Fibroblast of the conjunctiva (primary cell): ENCODE data around the gene NBPF1.
"Not testable (repeated sequence)": the region's sequence is repeated elsewhere in the genome, so short reads cannot be mapped to it uniquely, and the experiment has no call there.

ENCODE experiments used
- DNase-seq: peaks from one replicate; pipeline ENCODE4 v3.0.0-alpha.2; 2010; ENCODE audit warnings: low read depth

Gene NBPF1

DNA sequence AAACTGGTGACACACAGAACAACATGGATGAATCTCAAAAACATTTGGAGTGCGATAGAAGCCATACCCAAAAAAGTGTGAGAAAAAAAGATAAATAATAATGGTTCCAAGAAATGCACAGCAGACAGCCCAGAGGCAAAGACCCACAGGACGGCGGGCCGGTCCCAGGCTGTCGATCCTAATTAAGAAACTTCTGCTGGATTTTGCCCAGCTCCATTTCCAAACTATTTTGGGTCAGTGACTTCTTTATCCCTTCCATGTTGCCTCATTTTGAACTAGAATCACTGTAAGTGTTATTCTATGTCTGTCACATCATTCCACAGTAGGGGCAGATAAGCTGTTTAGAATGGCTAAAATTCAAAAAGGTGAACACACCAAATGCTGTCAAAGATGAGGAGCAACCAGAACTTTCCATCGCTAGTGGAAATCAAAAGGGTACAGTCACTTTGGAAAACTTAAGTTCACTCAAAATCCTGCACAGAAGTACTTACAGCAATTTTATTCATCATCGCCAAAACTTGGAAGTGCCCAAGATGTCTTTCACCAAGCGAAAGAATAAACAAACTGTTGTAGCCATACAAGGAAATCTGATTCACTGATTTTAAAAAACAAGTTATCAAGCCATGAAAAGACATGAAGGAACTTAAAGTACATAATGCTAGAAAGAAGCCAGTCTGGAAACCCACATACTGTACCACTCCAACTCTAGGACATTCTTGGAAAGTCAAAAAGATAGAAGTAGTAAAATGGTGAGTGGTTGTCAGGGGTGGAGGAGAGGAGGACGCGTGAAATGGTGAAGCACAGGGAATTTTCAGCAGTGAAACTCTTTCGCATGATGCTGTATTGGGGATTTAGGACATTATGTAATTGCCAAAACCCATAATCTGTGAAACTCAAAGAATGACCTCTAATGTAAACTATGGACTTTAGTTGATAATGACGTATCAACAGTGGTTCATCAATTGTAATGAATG is 7.5 kb downstream of the NBPF1 start:
- DNase-seq, result no peak

DNA sequence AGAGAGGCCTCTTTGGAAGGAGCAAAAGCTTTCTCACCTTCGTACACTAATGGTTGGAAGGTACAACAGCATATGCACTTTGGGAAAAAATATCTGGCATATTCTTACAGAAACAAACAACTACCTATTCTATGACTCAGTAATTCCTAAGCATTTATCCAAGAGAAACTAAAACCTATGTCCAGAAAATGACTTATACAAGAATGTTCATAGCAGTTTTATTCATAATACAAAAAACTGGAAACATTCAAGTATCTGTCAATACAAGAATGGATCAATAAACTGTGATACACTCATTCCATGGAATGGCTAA is 8.2 kb downstream of the NBPF1 start:
- DNase-seq, result no peak

DNA sequence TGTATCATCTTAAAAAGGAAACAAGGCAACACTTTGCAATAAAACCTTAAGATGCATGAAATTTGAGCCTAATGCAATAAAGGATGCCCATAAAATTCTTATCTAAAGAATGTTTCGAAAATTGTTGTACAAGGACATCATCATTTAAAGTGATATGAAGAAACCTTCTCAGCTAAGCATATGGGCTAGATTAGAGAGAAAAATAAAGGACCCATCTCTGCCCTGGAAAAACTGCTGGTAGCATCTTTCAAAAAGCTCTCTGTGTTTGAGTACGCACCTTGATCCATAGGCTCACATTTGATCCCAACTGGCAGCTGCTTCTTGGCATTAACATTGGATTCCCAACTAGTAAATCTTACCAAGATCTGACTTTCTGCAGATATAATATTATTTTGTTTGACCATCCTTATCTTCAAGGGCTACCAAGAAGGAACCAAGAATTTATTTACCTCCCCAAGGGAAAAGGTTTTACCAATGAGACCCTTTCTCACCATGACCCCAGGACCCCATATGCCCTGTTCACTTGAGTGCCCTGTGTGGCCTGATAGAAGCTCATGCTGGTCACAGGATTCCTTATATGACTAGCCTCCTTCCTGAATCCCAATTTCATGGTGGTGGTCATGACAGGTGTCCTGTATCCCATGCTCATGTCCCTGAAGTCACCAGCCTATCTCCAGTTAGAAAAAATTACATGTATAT is 8.7 kb downstream of the NBPF1 start:
- not testable (repeated sequence) for DNase-seq

DNA sequence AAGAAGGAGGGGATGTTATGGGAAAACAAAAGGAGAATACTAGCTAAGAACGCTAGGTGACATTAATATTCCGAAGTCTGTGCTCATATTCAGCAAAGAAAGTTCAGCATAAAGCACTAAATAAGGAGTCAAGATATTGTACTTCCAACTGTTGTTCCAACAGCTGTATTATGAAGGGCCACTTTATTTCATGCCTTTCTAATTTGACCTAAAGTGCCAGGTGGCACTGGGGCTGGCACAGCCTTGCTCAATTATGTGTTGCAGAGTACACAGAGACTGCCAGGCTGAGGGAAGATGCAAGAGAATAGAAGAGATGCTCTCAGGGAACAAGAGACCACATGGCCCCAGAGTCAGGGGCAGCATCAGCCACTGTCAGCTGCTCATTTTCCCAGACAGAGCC is 9.7 kb downstream of the NBPF1 start:
- DNase-seq, result not testable (repeated sequence)

DNA sequence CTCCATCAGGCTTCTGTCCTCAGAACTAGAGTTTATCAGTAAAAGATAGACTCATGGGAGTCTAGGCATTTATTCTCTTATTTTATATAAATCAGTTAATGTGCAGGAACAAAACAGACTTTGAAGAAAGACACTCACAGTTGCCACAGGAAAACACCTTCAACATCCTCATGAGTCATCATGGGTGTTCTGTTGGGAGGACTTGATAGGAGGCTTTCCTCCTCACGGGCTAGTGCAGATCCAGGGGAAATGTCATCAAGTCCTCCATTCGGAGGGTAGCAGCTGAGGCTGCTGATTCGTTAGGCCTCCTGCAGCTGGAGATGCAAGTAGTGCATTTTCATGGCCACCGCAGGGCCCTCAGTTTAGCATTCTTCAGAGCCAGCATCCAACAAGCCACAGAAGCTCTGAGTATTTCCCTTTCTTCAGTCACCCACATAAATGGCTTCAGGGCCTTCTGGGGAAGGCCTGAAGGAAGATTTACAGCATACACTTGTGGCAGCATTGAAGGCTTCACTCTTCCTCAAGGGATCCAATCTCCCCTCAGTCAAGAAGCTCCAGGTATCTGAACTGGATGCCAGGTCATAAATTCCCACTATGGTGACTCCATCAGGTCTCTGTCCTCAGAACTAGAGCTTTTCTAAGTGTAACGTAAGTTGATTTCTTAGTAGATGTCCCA is 10.9 kb downstream of the NBPF1 start:
- DNase-seq, result not testable (repeated sequence)

DNA sequence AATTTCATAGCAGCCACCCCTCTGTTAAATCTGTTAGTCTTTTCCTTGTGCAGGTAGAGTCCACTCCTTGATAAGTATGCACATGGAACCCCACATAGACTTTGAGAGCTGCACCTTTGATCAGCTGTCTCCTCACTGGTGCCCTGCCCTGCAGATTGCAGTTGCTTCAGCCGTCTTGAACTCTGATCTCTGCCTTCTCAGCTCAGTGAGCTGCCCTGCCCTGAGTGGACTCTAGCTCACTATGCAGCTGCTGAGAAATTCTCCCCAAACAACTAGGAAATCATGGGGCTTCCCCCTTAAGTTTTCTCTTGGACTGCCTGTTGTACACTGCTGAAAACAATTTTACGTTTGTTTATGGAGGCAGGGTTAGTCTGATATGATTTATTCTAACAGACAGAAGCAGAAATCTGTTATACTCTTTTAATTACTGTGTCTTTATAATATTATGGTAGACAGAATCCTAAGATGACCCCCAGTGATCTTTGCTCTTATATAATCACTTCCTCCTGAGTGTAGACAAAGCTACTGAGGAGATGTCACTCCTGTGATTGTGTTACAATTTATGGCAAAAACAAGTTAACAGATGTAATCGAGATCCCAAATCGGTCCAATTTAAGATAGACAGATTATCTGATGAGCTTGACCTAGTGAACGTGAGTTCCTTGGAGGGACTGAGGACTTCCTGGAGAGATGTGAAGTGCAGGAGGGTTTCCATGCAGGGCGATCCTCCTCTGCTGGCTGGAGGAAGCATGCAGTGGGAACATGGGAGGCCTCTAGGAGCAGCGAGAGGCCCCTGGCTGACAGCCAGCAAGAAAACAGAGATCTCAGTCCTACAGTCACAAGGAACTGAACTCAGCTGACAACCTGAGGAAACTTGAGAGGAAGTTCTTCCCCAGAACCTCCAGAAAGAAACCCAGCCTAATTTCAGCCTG is 12.2 kb downstream of the NBPF1 start:
- not testable (repeated sequence) for DNase-seq

DNA sequence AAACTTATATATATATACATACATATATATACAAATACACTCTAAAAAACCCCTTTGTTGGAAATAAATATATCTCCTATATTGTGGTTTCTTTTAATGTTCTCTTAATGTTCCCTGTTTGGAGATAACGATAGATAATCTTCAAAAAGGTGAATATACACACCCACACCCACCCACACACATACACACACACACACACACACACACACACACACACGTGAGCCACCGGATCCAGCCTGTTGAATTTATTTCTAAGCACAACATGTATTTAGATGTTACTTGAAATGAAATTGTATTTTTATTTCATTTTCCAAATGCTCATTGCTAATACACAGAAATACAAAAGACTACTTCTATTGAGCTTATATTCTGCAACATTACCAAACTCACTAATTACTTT is 14.0 kb downstream of the NBPF1 start:
- not testable (repeated sequence) for DNase-seq

DNA sequence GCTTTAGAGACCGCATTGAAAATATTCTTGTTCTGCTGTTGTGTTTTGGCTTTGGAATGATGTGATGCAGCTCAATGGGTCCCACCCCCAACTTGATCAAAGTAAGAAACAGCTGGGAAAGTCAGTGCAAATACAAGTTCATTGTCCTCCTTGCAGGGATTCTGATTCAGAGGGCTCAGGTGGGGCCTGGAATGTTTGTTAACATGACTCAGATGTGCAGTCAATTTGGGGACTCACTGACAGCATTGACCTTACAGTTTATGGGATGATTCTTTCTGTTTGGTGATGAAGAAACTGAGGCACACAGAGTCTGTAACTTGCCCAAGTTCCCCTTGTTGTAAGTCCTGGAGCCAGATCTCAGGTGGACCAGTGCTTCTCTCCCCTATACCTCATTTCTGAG is 18.1 kb downstream of the NBPF1 start:
- not testable (repeated sequence) for DNase-seq

DNA sequence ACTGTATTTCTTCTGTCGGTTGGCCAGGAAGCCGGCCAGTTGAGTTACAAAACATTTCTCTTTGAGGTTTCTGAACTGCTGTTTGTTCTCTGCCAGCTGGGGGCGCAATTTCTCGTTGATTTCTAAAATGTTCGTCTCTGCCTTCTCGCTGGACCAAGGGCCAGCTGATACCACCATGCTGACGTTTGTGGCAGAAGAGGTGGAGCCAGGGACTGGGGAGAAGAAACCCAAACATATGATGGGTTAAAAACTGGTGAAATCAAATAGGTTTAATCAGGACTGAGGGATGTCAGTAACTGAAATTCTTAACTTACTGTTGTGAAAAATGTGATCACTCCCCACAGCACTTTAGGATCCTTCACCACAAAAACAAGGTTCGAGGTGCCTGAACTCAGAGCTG is 21.5 kb downstream of the NBPF1 start:
- DNase-seq, result not testable (repeated sequence)

DNA sequence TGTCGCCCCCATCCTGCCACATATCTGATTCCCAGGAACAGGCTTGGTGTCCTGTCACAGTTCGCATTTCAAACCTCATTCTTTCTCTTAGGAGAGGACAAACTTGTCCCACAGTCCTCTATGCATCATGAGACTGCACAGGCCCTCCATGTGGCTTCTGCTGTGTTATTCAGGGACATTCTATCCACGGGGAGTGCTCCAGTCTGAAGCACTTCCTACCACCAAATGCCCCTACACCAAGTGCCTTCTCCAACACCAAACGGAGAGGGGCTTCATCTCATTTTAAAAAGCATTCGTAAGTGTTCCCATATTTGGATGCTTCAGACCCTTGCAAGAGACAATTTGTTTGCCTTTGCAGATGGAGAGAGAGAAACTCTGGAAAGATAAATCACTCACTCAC is 25.3 kb downstream of the NBPF1 start:
- DNase-seq, result not testable (repeated sequence)

DNA sequence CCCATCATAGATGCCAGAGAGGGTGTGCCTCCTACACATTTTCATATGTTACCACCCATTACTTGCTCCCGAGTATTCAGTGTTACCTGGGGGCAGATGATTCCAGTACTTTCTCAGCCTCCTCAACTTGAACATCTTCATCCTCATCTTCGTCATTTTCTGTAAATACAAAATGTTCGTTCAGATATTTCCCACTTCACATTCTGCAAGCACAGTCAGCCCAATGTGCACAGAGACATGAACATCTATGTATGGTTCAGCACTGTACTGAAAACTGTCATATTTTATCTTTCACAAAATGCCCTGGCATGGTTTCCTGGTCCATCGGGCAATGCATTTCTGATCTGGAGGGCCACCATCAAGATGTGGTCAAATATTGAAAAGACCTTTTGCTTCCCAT is 25.7 kb downstream of the NBPF1 start:
- DNase-seq, result not testable (repeated sequence)

DNA sequence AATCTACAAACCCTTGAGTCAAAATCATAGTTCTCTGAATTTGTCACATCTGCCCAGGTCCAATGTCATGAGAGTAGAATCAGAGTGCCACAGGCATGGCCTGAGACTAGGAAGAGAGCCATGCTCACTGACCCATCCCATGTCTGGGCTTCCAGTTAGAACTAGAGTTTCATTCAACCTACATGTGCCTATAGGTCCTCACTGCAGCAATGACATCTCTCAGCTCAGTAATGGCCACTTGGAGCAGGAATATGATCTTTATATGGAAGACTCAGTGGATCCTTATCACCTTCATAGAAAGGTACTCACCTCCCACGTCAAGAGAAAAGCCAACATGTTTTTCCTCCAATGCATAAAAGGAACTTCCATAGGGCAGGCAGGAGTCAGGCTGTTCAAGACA is 48.0 kb downstream of the NBPF1 start:
- DNase-seq, result not testable (repeated sequence)

DNA sequence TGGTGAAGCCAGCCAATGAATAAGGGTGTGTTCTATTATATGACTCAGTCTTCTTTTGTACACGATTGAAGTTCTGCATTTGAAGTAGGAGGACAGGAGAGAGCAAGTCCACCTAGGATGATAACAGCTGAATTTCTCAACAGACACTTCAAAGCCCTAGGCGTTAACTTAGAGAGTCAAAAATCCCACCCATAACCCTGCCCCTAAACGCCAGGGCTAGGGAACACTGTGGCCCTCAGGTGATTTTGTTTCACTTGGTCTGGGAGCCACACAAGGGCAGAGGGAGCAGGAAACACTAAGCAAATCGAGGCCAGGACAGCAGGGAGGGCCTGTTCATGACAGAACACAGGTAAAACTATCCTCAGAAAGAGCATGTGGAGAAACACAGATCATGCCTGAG is 52.3 kb downstream of the NBPF1 start:
- not testable (repeated sequence) for DNase-seq

DNA sequence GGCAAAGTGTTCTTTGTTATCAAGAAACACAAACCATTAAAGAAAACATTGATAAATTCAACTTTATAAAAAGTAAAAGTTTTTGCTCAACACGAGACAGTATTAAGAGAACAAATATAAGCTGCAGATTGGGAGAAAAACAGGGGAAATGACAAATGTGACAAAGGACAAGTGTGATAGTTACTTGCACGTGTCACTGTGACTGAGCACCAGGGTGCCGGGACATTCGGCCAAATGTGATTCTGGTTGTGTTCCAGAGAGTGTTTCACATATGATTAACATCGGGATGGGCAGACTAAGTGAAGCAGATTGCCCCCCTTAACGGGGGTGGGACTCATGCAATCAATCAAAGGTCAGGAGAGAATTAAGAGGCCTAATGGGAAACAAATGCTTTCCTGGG is 52.9 kb downstream of the NBPF1 start:
- DNase-seq, result not testable (repeated sequence)

DNA sequence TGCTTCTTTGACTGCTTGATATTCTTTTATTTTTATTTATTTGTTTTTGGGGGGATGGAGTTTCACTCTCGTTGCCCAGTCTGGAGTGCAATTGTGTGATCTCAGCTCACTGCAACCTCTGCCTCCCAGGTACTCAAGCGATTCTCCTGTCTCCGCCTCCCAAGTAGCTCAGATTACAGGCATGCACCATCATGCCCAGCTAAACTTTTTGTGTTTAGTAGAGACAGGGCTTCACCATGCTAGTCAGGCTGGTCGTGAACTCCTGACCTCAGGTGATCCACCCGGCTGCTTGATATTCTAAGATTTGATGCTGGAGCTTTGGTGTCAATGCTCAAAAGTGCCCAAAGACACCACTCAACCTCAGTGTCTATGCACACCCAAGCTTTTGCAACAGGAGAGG is 53.7 kb downstream of the NBPF1 start:
- DNase-seq, result not testable (repeated sequence)

DNA sequence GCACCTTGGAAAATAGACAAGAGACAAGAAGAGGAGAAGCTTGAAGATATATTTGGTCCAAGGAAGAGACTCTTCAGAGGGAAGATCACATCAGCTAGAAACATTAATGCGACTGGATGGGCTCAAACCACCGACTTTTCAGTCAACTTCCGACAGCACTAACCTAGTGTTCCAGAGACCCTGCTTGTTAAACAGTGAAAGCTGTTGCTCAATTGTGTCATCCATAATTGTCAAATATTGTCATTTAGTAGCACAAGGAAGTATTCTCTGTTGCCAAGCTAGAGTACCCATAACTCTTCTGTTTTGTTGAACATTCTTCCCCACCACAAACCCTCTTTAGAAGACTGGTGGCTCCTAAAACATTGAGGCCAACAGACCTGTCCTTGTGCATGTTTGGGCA is 56.3 kb downstream of the NBPF1 start:
- DNase-seq, result not testable (repeated sequence)

DNA sequence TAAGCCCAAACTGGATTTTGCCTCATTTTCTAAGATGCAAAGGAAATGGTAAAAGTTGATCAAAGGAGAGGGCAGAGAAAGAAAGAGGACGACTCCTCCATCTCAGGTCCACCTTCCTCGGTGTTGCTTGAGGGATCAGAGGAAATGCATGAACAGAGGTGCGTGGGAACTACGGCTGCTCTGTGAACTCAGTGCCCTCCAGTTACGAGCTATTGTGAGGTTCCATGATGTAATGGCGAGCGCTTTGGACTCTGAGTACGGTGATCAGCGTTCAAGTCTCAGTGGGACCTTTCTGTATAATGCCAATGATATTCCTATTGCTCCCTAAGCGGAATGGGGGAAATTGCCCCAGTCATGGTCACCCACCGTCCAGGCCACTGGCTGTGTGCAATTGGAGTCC is 60.1 kb downstream of the NBPF1 start:
- not testable (repeated sequence) for DNase-seq

DNA sequence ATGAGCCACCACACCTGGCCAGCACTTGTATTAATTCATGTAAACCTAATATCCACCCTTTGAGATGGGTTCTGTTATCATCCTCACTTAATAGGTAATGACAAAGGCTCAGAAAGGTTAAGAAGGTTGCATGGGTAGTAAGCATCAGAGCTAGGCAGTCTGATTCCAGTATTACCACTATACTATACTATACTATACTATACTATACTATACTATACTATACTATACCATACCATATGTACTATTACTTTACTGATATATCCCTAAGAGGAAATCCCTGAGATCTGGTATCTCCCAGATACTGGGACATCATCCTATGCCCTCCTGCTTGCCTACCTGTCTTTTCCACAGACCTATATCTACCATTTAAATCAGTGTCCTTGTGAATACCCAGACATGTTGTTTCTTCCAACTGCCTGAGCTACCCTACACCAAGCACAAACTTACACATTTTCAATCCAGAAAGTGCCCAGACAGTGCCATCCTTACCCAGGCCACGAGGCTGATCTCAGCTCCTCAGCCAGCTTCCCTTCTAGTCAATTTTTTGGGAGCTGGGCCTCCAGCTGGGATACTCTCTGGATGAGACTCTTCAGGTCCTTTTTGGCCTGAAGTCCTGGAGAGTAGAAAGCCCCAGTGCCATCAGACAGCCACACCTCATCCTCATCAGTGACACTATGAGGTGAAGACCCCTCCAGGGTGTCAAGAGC is 63.0 kb downstream of the NBPF1 start:
- not testable (repeated sequence) for DNase-seq

DNA sequence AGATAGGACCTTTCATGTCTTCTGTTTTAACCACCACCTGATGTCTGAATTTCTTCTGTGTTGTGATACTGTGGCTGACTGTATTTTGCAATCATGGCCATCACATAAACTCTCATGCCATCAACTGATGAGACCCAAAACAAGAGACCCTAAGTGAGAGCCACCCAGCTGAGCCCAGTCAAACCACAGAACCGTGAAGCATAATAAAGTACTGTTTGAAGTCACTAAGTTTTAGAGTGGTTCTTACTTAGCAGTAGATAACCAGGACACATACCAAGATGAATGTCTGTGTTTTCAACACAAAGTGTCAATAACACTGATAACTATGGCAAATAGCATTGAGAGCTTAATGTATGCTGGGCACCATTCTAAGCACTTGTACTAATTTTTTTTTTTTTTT is 63.8 kb downstream of the NBPF1 start:
- not testable (repeated sequence) for DNase-seq

DNA sequence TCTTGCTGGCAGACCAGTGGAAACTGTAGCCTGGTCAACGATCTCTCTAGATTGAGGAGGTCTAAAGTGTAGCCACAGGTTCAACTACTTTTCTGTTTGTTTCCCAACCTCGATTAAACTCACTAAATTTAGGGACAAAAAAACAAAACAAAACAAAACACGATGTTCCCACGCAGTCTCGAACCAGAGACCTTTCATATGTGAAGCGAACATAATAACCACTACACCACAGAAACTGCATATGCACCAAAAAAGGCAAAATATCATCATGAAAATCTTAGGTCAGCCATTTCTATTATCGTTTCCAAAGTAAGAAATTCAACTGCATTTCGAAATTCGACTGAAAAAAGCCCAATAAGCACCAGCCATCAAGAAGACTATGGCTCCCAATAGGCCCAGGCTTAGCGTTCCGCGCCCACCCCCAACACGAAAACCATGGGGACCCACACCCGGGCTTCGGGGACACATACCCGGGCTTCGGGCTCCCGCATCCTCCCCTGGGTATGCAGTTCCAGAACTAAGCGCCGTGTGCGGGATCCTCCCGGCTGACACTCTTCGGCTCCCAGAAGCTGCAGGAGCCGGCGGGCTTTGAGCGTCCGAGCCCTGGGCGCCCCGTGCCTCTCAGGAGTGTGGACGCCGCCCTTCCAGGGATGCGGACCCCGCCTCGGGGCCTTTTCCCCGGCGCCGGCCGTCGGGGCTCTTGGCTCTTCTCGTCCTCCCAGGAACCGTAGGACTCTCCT is 65.7 kb downstream of the NBPF1 start:
- DNase-seq, result not testable (repeated sequence)
